Activated gamma-delta T cell treated with Interleukin-2 at 50 U/mL for 16 hours (primary cell): ENCODE results near the gene KRTAP6-1.

Experiments
- DNase-seq: peaks from one replicate; pipeline ENCODE4 v3.0.0-alpha.2; 2020

The KRTAP6-1 gene

GRCh38 chr21:30613836-30614235 lies at the start of gene KRTAP6-1:
KRTAP6-1 (minus strand) TSS chr21:30613930; CDS start chr21:30613904, 26 bp downstream.
- no peak for DNase-seq

- DNase-seq, result no peak
Observed at GRCh38 chr21:30652891-30653290, 39.2 kb upstream of the KRTAP6-1 start.

GRCh38 chr21:30646904-30647414 lies 33.2 kb upstream of the KRTAP6-1 start:
- DNase-seq, result no peak

- no peak for DNase-seq
Observed at GRCh38 chr21:30642564-30642963, 28.8 kb upstream of the KRTAP6-1 start, which contains the start of gene KRTAP20-3. KRTAP20-3 (plus strand) TSS chr21:30642864.

- no peak for DNase-seq
Observed at GRCh38 chr21:30638686-30639085, 25.0 kb upstream of the KRTAP6-1 start.

GRCh38 chr21:30634906-30635305 lies 21.2 kb upstream of the KRTAP6-1 start, which contains the start of gene KRTAP20-2:
KRTAP20-2 (plus strand) TSS chr21:30635206; CDS start chr21:30635264, 58 bp downstream.
- no peak for DNase-seq

GRCh38 chr21:30629200-30629599 lies 15.5 kb upstream of the KRTAP6-1 start:
- DNase-seq, result no peak

- DNase-seq, result no peak
Observed at GRCh38 chr21:30628109-30628508, 14.4 kb upstream of the KRTAP6-1 start.

GRCh38 chr21:30625449-30626165 lies 11.9 kb upstream of the KRTAP6-1 start:
- DNase-seq, result no peak

GRCh38 chr21:30623362-30623761 lies 9.6 kb upstream of the KRTAP6-1 start:
- DNase-seq, result no peak

- DNase-seq, result no peak
Observed at GRCh38 chr21:30620522-30620921, 6.8 kb upstream of the KRTAP6-1 start, which contains the start of gene KRTAP20-4. KRTAP20-4 (plus strand) TSS chr21:30620627.

- DNase-seq, result no peak
Observed at GRCh38 chr21:30620080-30620479, 6.3 kb upstream of the KRTAP6-1 start.

- DNase-seq, result no peak
Observed at GRCh38 chr21:30616125-30616524, 2.4 kb upstream of the KRTAP6-1 start, which contains the start of gene KRTAP20-1. KRTAP20-1 (plus strand) TSS chr21:30616425; CDS start chr21:30616455, 30 bp downstream.

GRCh38 chr21:30615199-30615598 lies 1.5 kb upstream of the KRTAP6-1 start:
- DNase-seq, result no peak

GRCh38 chr21:30612132-30612531 lies 1.6 kb downstream of the KRTAP6-1 start:
- no peak for DNase-seq

- no peak for DNase-seq
Observed at GRCh38 chr21:30605968-30606367, 7.8 kb downstream of the KRTAP6-1 start.

GRCh38 chr21:30600787-30601186 lies 12.9 kb downstream of the KRTAP6-1 start, which contains the start of gene KRTAP22-1:
KRTAP22-1 (plus strand) TSS chr21:30601087.
- DNase-seq, result no peak

- DNase-seq, result no peak
Observed at GRCh38 chr21:30598802-30599201, 14.9 kb downstream of the KRTAP6-1 start, which contains the start of gene KRTAP6-2. KRTAP6-2 (minus strand) TSS chr21:30598902; CDS start chr21:30598874, 28 bp downstream.

GRCh38 chr21:30592140-30592539 lies 21.6 kb downstream of the KRTAP6-1 start, which contains the start of gene KRTAP6-3:
KRTAP6-3 (plus strand) TSS chr21:30592440; CDS start chr21:30592446, 6 bp downstream.
- DNase-seq, result no peak

- DNase-seq, result no peak
Observed at GRCh38 chr21:30590297-30590696, 23.4 kb downstream of the KRTAP6-1 start, which contains the start of gene KRTAP22-2. KRTAP22-2 (minus strand) TSS chr21:30590397.

- no peak for DNase-seq
Observed at GRCh38 chr21:30582870-30583269, 30.9 kb downstream of the KRTAP6-1 start.

- DNase-seq, result no peak
Observed at GRCh38 chr21:30580132-30580531, 33.6 kb downstream of the KRTAP6-1 start.

- DNase-seq, result no peak
Observed at GRCh38 chr21:30579346-30579745, 34.4 kb downstream of the KRTAP6-1 start.

GRCh38 chr21:30577766-30578165 lies 36.0 kb downstream of the KRTAP6-1 start:
- no peak for DNase-seq
